ENCODE results near the gene SNRK.

DNA sequence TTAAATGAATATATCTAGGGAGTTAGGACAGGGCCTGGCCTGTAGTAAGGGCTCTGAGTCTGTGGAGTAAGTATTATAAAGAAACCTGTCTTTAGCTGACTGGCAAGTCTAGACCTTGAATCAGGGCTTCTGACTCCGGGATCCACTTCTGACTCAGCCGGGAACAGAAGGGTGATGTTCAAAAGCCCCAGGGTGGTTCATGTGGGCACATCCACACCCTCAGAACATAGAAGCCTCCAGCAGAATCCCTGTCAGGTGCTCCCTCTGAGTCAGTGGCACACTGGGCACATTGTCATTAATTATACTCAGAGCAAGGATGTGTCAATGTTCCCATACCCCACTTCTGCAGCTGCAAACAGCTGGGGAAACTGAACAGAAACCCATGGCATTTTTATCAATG is 26.7 kb upstream of the SNRK start:
- no peak for TF ChIP-seq POLR2A (IDR thresholded peaks at IDR 0.05)
- TF ChIP-seq POLR2AphosphoS5 (IDR thresholded peaks at IDR 0.05) = no peak
- TF ChIP-seq, protein P1, sequence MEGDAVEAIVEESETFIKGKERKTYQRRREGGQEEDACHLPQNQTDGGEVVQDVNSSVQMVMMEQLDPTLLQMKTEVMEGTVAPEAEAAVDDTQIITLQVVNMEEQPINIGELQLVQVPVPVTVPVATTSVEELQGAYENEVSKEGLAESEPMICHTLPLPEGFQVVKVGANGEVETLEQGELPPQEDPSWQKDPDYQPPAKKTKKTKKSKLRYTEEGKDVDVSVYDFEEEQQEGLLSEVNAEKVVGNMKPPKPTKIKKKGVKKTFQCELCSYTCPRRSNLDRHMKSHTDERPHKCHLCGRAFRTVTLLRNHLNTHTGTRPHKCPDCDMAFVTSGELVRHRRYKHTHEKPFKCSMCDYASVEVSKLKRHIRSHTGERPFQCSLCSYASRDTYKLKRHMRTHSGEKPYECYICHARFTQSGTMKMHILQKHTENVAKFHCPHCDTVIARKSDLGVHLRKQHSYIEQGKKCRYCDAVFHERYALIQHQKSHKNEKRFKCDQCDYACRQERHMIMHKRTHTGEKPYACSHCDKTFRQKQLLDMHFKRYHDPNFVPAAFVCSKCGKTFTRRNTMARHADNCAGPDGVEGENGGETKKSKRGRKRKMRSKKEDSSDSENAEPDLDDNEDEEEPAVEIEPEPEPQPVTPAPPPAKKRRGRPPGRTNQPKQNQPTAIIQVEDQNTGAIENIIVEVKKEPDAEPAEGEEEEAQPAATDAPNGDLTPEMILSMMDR (IDR thresholded peaks at IDR 0.05) = no peak
- TF ChIP-seq EP300 (IDR thresholded peaks at IDR 0.05) = no peak
